RCC 7860 (cell line): ENCODE measurements around the gene RPS21.
"Not testable (repeated sequence)": the region's sequence is repeated elsewhere in the genome, so short reads cannot be mapped to it uniquely, and the experiment has no call there.

Experiments used
- DNase-seq: peaks from one replicate; pipeline ENCODE4 v3.0.0-alpha.2; 2015; ENCODE audit warnings: low spot score
- FAIRE-seq: peaks from 2 replicates; lab custom pipeline; 2012; peaks lifted over from hg19 to GRCh38; lab: Jason Lieb, UNC

RPS21 gene

DNA sequence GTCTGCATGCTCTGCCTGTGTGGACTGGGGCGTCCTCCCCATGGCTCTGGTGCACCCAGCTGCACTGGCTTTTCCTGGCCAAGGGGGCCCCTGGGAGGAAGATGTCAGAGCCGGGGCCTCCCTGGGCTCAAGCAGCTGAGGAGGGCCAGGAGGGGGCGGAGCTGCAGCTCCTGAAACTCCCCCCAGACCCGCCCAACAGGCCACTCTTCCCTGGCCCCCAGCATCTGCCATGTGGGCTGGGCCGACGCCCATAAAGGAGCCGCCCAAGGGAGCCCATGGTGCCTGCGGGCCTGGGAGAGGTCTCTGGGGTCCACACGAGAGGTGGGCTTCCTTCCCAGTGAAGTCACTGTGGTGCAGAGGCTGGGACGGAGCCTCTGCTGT, 36.4 kb downstream of the RPS21 start:
- FAIRE-seq: no peak
- DNase-seq: no peak

DNA sequence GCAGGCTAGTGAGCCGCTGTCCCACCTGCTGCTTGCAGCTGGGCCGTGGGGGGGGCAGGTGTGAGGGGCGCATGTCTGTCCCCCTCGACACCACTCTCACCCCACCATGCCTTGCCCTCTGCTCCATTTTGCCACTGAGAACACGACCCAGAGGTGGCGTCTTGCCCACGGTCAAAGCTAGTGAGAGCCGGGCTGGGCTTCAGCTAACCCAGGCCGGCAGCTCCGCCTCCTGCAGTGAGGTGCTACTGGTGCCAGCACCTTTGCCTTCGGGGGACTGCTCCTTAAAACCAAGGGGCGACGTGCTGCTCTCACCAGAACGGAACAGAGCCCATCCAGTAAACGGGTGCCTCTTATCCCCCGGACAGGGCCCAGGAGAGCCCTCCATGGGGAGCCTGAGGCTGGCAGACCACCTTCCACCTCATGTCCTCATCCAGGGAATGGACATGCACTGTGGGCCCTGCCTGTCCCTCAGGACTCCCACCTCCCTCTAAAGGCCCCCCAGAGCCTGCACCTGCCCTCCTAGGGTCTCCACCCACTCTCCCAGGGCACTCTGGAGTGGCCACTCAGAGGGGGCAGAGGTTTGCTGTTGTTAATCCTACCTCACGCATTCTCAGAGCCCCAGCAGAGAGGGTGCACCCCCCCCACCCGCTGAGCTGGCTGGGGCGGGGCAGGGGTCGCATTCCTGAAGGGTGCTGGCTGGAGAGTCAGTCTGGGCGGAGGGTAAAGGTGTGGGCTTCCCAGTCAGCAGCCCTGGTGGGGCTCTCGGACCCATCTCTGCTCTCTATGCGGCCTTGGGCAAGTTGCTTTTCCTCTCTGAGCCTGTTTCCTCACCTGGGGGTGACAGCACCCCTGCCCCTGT, 37.6 kb downstream of the RPS21 start:
- FAIRE-seq: no peak
- no peak for DNase-seq

DNA sequence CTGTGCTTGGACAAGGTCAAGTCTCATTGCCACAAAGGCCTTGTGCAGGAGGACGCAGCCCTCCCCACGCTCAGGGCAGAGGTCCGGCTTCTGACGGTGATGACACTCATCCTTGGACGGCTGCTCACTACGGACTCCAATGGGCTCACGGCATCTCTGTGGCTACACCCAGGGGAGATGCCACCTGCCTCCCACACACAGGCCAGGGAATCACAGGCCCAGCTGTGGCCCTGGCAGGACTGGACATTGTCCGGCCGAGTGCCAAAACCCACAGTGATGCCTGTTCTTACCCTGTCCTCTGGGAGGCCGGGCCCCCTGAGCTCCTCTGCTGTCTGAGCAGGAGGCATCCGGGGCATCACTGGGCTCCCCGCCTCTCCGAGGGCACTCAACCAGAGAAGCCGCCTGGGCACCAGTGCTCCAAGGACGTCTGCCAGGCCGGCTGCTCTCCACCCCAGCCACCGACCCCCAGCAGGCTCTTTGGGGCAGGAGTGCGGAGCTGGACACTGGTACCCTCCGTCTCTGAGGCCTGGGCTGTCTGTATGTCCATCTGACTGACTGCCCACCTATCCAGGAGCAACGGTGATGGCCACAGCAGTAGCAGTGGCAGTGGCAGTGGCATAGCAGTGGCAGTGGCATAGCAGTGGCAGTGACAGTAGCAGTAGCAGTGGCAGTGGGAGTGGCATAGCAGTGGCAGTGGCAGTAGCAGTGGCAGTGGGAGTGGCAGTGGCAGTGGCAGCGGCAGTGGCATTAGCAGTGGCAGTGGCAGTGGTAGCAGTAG, 38.6 kb downstream of the RPS21 start:
- DNase-seq: no peak
- no peak for FAIRE-seq

DNA sequence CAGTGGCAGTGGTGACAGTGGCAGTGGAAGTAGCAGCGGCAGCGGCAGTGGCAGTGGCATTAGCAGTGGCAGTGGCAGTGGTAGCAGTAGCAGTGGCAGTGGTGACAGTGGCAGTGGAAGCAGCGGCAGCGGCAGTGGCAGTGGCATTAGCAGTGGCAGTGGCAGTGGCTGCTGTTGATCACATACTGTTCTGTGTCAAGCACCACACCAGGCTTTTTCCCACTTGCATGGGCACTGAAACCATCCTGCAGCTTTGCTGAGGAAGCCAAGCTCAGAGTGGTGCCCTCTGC, 39.1 kb downstream of the RPS21 start:
- not testable (repeated sequence) for DNase-seq, FAIRE-seq

DNA sequence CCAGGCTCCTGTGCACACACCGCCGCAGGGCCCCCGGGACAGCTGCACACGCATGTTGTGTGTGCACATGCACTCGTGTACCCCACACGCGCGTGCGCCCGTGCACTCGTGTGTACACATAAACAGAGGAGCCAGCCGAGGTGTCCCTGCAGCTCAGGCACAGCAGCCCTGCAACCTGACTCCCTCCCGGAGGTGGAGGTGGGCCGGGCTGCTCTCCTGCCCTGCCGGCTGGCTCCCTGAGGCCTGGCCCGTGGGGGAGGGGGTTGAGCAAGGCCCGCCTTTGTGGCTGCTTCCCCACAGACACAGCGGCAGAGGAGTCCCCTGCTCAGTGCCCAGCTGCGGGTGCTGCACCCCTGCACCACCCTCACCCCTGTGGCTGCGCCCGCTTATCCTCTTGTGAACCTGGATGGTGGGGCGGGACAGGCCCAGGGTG, 39.8 kb downstream of the RPS21 start:
- no peak for FAIRE-seq
- no peak for DNase-seq

DNA sequence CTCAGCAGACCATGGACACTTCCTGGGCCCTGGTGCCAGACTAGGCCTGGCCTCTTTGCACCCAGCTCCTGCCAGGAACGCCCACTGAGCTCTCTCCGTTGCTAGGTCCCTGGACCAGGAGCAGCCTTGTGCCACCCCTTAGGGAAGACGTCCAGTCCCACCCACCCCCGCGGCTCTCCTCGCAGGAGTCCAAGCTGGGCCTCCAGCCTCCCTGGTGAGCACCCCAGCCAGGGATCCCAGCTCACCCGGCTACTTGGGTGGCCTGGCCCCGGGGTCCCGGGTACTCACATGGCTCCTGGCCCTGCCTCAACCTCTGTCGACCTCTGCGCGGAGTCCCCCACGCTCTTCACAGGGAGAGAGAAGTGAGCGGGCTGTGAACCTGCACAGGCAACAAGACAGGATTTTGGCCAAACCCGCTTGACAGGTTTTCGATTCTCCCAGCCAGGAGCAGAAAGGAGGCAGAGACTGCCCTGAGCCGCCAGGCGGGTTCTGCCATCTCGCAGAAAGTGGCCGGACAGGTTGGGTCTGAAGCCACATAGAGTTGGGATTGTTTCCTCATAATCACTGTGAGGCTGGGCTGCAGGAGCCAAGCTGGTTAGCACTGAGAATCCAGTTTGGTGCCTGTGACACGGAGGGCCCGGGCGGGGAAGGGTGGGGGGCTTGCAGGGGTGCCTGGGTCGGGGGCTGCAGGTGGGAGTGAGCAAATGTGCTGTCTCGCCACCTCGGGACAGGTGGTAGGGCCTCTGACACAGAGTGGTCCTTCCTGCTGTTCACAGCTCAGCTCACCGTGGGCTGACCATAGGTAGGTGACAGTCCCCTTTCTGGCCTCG, 40.5 kb downstream of the RPS21 start, which contains the start of gene RBBP8NL:
Gene RBBP8NL (minus strand): TSS at position 368 of the 830 bp plus-strand sequence. CDS start 7,892 bp downstream, outside the sequence.
- DNase-seq: no peak
- FAIRE-seq: no peak

DNA sequence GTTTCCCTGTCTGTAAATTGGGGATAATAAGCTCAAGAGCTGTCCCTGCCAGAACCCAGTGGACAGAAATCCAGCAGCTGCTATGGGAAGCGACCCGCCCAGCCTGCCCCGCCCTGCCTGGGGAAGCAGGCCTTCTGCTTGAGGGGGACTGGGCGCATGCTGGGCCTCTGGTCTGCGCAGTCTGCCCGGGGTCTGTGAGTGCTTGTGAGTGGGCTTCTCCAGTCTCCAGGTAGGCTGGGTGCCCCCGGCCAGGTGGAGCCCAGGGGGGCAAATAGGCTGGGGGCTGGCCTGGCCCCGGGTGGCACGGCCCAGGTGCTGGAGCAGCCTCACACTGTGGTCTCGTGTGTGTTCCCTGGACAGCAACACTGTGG, 41.1 kb downstream of the RPS21 start:
- FAIRE-seq (no peak), DNase-seq (no peak)

DNA sequence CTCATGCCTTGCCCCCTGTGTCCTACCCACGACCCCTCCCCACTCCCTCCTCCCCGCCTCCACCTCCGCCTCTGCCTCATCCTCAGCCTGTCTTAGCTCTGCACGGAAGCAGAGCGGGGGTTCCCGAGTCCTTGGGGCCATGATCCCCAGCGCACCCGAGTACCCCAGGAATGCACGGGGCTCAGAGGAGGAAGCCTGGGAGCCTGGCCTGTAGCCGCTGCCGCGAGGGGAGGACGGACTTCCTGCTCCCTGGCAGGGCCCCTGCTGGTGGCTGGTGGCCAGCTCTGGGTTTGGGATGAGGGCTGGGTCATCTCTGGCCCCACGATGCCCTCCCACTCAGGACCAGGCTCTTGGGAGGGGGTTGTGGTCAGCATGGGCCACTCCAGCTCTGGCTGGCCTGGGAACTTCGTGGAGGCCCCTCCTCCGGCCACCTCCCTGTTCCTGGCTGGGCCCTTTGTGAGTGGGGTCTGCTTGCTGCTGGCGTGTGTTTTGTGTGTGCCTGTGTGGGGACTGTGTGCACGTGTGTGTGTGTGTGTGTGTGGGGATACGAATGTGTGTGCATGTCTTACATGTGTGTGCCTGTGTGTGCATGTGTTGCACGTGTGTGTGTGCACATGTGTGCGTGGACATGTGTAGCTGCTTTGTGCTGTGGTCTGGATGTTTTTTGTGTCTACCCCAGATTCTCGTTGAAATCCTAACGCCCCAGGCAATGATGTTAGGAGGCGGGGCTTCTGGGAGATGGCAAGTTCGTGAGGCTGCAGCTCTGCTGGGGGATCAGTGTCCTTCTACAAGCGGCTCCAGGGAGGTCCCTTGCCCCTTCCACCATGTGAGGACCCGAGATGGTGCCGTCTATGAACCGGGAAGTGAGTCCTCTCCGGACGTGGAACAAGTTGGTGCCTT, 41.7 kb downstream of the RPS21 start:
- DNase-seq: no peak

DNA sequence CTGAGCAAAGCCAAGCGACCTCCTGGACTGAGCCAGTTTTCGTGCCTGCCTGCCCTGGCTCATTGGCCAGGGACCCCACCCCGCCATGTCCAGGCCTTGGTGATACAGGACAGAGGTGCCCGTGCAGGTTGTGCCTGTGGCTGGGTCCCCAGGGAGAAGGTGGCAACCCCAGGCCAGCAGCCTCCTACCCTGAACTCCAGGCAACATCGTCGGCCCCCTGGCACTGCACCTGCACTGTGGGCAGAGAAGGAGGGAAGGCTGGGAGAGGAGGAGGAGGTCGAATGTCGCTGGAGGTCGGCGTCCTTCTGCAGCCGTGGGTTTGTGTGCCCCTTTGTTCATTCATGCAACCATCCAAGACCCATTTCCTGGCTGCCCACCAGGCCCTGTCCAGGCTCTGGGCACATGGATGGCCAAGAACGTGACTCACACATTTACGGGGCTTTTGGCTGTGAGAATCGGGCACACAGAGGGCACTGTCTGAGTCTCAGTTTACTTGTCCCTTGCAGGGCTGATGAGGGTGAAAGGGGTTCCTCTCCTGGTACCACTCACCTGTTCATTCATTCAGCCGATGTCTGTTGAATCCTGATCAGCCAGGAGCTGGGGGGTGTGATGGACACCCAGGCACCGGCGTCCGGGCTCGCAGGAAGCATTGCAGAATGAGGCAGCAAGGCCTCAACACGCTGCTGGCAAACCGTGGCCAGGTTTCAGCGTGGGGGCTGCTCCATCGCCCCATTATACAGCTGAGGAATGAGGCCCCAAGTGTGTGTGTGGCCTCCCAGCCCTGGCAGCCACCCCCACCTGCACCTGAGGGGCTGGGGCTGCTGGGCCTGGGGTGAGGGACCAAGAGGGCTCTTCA, 42.8 kb downstream of the RPS21 start:
- FAIRE-seq (no peak), DNase-seq (no peak)

More for the DNA sequence above, 41.7 kb downstream of the RPS21 start:
- FAIRE-seq: no peak

DNA sequence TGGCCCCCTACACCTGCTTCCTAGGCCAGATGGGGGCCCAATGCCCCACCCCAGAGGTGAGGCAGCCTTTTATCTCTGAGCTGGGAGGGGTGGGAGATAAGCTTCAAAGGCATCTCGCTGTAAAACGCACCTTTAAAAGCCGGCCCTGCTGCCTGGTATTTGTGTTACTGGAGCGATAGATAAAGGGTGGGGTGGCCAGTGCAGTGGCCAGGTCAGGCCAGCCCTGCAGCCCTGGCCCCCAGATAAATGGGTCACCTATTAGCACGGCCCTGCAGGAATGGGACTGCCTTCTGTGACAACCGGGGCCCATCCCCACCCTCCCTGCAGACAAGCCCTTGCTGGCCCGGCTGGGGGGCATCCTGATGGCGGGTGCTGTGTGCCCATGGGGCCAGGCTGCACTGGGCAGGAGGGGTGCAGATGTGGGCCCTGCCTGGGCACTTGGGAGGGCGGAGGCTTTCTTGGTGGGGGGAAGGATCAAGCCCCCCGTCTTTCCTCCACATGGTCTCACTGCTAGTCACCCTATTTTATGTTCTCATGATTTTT, 43.5 kb downstream of the RPS21 start:
- no peak for DNase-seq
- no peak for FAIRE-seq

DNA sequence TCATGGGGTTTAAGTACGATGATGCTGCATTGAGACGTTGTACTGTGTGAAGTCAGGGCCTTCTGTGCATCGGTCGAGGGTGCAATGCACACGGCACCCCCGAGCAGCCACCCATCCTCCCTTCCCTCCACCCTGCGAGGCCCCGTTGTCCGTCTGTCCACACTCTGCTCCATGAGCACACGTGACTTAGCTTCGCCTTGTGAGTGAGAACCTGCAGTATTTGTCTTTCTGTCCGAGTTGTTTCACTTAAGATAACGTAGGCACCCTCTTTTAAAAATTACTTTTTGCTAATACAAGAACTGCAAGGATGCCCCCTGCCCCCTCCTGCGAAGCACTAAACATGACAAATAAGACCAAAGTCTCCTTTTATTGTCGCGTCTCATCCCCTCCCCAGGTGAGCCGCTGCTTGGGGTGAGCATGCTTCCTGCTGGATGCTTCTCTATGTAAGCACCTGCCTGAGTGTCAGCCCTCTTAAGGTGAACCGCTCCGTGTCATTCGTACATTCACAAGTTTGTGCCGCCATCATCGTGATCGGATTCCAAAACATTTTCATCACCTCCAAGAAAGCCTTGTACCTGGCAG, 44.1 kb downstream of the RPS21 start:
- no peak for FAIRE-seq
- DNase-seq: no peak

DNA sequence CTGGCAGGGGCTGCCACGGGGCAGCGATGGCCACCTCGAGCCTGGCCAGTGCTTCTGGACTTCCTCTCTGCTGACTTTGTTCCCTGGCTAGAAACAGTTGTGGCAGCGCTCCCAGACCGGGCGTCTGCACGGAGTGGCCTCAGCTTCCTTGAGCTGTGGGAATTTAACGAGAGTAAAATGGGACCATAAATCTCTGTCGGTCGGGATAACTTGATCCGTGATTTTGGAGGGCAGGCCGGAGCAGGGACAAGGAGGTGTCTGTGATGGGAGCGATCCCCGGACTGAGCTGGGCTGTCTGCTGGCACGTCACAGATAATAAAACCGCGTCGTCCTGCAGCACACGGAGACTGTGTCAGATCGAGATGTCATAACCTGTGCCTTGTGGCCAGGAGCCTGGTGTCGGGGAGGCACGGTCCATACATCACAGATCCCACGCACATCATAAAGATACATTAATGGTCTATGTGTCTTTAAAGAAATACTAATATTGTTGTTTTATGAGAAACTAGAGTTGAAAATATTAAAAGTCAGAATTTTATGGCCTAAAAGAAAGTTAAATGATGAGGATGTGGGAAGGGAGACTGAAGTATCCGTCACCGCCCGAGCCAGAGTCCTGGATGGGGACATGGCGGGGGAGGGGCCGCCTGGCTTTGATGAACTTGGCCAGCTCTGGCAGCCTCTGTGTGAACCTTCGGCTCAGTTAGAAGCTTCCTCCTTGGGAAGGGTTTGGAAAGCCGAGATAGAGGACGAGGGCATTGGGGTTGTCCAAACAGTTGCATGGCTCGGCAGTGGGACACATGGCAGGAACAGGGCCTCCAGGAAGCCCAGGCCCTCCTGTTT, 47.0 kb downstream of the RPS21 start:
- FAIRE-seq (no peak), DNase-seq (no peak)

DNA sequence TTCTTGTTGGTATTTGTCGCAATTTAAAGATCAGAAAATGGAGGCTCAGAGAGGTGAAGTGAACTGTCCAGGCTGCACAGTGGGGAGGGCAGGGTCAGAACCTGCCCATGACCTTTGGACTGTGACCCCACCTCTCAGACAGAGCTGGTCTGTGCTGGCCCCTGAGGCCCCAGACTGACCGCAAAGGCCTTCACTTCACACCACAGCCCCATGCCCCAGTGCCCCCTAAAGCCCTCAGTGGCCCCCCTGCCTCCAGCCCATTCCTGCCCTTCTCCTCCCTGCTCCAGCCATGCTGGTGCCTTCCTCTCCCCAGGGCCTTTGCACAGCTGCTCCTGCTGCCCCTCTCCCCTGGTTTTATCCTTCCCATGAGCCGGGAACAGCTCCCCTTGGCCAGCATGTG, 49.8 kb downstream of the RPS21 start:
- FAIRE-seq (no peak), DNase-seq (no peak)

DNA sequence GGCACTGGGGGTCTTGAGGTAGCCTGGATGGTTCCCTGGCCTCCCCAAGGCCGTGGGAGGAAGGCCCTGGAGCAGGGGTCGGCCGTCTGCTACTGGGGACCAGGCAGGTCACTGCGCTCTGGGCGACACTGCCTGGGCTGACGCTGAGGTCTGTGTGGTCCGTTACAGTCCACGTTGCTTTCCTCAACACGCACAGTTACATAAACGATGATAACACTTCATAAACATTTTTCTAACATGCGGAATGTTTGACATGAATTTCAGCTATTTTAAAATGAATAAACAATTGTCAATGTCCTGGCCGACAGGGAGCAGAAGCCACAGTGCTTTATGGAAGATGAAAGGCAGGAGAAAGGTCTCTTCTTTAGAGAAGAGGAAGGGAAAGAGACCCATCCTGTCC, 50.6 kb downstream of the RPS21 start:
- no peak for DNase-seq
- no peak for FAIRE-seq

DNA sequence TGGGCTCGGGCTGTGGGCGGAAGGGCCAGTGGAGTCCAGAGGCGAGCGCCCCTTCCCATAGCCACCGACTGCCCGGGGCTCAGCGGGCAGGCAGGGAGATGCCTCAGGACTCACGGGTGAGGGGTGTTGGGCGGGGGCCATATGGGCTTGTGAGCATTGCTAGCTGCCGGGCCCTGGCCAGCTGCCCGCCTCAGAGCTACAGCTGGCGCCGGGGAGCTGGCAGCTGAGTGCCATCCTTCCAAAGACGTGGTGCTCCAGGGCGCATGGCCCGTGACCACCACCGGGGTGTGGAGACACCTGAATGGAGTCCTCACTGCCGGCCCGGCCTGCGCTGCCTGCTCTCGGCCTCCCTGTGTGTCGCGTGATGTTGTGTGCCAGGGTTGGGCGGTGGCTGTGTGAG, 51.0 kb downstream of the RPS21 start:
- FAIRE-seq: no peak
- no peak for DNase-seq
